ENCODE results near the gene KDR.

DNA sequence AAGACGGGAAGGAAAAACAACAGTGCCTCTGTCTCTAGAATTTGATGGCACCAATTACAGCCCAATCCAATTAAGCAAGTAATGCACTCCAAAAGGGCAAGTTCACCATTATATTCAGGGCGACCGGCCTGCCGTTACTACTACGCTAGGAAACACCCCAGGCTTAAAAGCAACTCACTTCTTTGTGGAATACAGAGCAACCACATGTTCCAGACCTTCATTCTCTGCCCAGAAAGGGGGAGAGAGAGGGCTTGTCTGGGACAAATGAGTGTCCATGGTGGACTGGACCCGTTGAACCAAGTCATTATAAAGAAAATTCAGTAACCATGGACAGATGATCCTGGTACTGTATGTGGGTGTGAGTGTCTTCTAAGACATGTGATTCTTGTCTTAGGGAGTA lies 1.6 kb downstream of the KDR start:
- TF ChIP-seq, protein P1, sequence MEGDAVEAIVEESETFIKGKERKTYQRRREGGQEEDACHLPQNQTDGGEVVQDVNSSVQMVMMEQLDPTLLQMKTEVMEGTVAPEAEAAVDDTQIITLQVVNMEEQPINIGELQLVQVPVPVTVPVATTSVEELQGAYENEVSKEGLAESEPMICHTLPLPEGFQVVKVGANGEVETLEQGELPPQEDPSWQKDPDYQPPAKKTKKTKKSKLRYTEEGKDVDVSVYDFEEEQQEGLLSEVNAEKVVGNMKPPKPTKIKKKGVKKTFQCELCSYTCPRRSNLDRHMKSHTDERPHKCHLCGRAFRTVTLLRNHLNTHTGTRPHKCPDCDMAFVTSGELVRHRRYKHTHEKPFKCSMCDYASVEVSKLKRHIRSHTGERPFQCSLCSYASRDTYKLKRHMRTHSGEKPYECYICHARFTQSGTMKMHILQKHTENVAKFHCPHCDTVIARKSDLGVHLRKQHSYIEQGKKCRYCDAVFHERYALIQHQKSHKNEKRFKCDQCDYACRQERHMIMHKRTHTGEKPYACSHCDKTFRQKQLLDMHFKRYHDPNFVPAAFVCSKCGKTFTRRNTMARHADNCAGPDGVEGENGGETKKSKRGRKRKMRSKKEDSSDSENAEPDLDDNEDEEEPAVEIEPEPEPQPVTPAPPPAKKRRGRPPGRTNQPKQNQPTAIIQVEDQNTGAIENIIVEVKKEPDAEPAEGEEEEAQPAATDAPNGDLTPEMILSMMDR (conservative IDR thresholded peaks at IDR 0.05 in 1 of 2, IDR thresholded peaks at IDR 0.05 in 1 of 2; ENCODE audit: extremely low read depth in 1 of 2, insufficient read depth in 1 of 2, low read depth in 1 of 2, low read length in 2 of 2): no peak
- no peak for TF ChIP-seq EZH2 (IDR thresholded peaks at IDR 0.05; ENCODE audit: borderline replicate concordance, low read length)
